GM12878 (cell line): ENCODE data around the gene ASB3. TPM values are rescaled to one million over a fixed set of nuclear protein-coding genes. Genes with fewer than 3 reads are reported as not detected.

Experiments used
- ATAC-seq: fragments of 200-7000 bp; cut with Tn5 transposase; 3 replicates; pipeline ENCODE4 v1.9.1; 2020; ENCODE audit warnings: mild to moderate bottlenecking, moderate library complexity
- BruUV-seq: library from RNA; stranded (reverse); fragments of 400-500 nt; replicated peaks from 2 replicates; lab custom pipeline; 2021; lab: Mats Ljungman, UMichigan
- CTCF ChIA-PET: fragments of 300-600 bp; sonication (Branson Sonifier 250); formaldehyde crosslinking; extraction: SDS; loops from one replicate; lab custom pipeline; 2021; ENCODE audit warnings: inconsistent platforms; lab: Yijun Ruan, JAX
- POLR2A ChIA-PET: fragments of 350-600 bp; formaldehyde crosslinking; extraction: SDS; loops from one replicate; lab custom pipeline; 2021; ENCODE audit warnings: inconsistent platforms; lab: Charles Lee
- RAD21 ChIA-PET: fragments of 300-600 bp; sonication (Branson Sonifier 250); formaldehyde crosslinking; loops from one replicate; lab custom pipeline; 2023; ENCODE audit warnings: antibody characterized with exemption; ENCODE audit not compliant: unreplicated experiment; lab: Charles Lee
- SMC1A ChIA-PET: fragments of 300-600 bp; sonication (Branson Sonifier 250); formaldehyde crosslinking; loops from one replicate; lab custom pipeline; 2023; ENCODE audit not compliant: unreplicated experiment, uncharacterized antibody; lab: Charles Lee
- DNase-seq: peaks from one replicate; pipeline ENCODE4 v3.0.0-alpha.2; 2011; ENCODE audit warnings: low read depth, low spot score
- FAIRE-seq: peaks from 3 replicates; lab custom pipeline; 2011; peaks lifted over from hg19 to GRCh38; lab: Jason Lieb, UNC
- H2AFZ ChIP-seq: 2 replicates; pipeline ENCODE4 v1.6.0; 2011; ENCODE audit warnings: low read depth, low read length, control low read depth; ENCODE audit not compliant: control insufficient read depth
- H3K27ac ChIP-seq: 2 replicates; pipeline ENCODE4 v1.5.1; 2011; ENCODE audit warnings: control low read depth; ENCODE audit not compliant: control insufficient read depth, insufficient read depth
- H3K27me3 ChIP-seq, 2 experiments: replicated peaks in 1 of 2; 2 replicates each; pipeline versions ENCODE4 v1.6.0 to v1.6.1; 2011; ENCODE audit warnings: low read length in 1 of 2; ENCODE audit not compliant: control insufficient read depth in 2 of 2, insufficient read depth in 2 of 2
- H3K36me3 ChIP-seq, 2 experiments: 2 replicates each; pipeline ENCODE4 v1.5.1; 2011; ENCODE audit warnings: low read length in 1 of 2; ENCODE audit not compliant: control insufficient read depth in 2 of 2, insufficient read depth in 2 of 2
- H3K4me1 ChIP-seq: 2 replicates; pipeline ENCODE4 v1.6.1; 2011; ENCODE audit warnings: mild to moderate bottlenecking, low read length, moderate library complexity, mixed read lengths; ENCODE audit not compliant: control insufficient read depth, insufficient read depth
- H3K4me2 ChIP-seq: 2 replicates; pipeline ENCODE4 v1.6.0; 2011; ENCODE audit warnings: control low read depth; ENCODE audit not compliant: control insufficient read depth, insufficient read depth
- H3K4me3 ChIP-seq: fragments of 200-600 bp; sonication (generic); 2 replicates; pipeline ENCODE4 v1.5.1; 2016
- H3K79me2 ChIP-seq: 2 replicates; pipeline ENCODE4 v1.6.0; 2011; ENCODE audit warnings: low read length; ENCODE audit not compliant: control insufficient read depth, insufficient read depth
- H3K9ac ChIP-seq: 2 replicates; pipeline ENCODE4 v1.8.0; 2011; ENCODE audit warnings: low read length, control low read depth, mixed read lengths; ENCODE audit not compliant: control insufficient read depth, insufficient read depth
- H3K9me3 ChIP-seq: replicated peaks from 3 replicates; pipeline ENCODE4 v1.5.1; 2011; ENCODE audit warnings: mild to moderate bottlenecking, low read length; ENCODE audit not compliant: control insufficient read depth, insufficient read depth
- H4K20me1 ChIP-seq: 2 replicates; pipeline ENCODE4 v1.6.0; 2011; ENCODE audit not compliant: control insufficient read depth, insufficient read depth
- CBX5 ChIP-seq: sonication (generic); IDR thresholded peaks from 2 replicates; pipeline ENCODE4 v1.6.1; 2016; ENCODE audit warnings: low read depth, moderate library complexity, mild to moderate bottlenecking, inconsistent platforms
- MEF2B ChIP-seq: fragments of 450-650 bp; IDR thresholded peaks from 2 replicates; pipeline ENCODE4 v1.6.1; 2018; ENCODE audit warnings: mild to moderate bottlenecking, moderate library complexity; ENCODE audit not compliant: partially characterized antibody, poor library complexity, severe bottlenecking
- MXI1 ChIP-seq: fragments of 150-350 bp; IDR thresholded peaks from 2 replicates; pipeline ENCODE4 v1.6.1; 2011; ENCODE audit warnings: low read depth, mild to moderate bottlenecking, inconsistent platforms, low read length, improper control_type of control experiment
- NBN ChIP-seq: fragments of 450-650 bp; IDR thresholded peaks from 2 replicates; pipeline ENCODE4 v1.6.1; 2016
- PAX8 ChIP-seq: fragments of 450-650 bp; IDR thresholded peaks from 2 replicates; pipeline ENCODE4 v1.6.1; 2017; ENCODE audit warnings: mild to moderate bottlenecking, moderate library complexity
- POLR2AphosphoS5 ChIP-seq: IDR thresholded peaks from 2 replicates; pipeline ENCODE4 v1.6.1; 2011; ENCODE audit warnings: mild to moderate bottlenecking, low read length, inconsistent platforms
- SPI1 ChIP-seq: IDR thresholded peaks from 2 replicates; pipeline ENCODE4 v1.6.1; 2011; ENCODE audit warnings: low read depth, mild to moderate bottlenecking, low read length, moderate library complexity, borderline replicate concordance; ENCODE audit not compliant: insufficient read depth
- TCF7 ChIP-seq: IDR thresholded peaks from 2 replicates; pipeline ENCODE4 v1.6.1; 2014; ENCODE audit warnings: antibody characterized with exemption, borderline replicate concordance
- ZBTB33 ChIP-seq: fragments of 450-650 bp; IDR thresholded peaks from 2 replicates; pipeline ENCODE4 v1.6.1; 2017; ENCODE audit warnings: mild to moderate bottlenecking
- ZNF24 ChIP-seq: fragments of 450-650 bp; IDR thresholded peaks from 2 replicates; pipeline ENCODE4 v1.6.1; 2017; ENCODE audit warnings: antibody characterized with exemption, mild to moderate bottlenecking
- ZNF274 ChIP-seq: IDR thresholded peaks from one replicate; pipeline ENCODE4 v1.8.0; 2011; ENCODE audit not compliant: insufficient read length, insufficient read depth
- ZSCAN29 ChIP-seq: fragments of 450-650 bp; IDR thresholded peaks from 2 replicates; pipeline ENCODE4 v1.6.1; 2017; ENCODE audit warnings: mild to moderate bottlenecking, moderate library complexity
- WGBS: methylation state at CpG from one replicate; pipeline ENCODE4 v1.1.6; 2016; ENCODE audit warnings: low lambda C conversion rate; ENCODE audit not compliant: insufficient replicate concordance, insufficient coverage; ENCODE audit errors: missing lambda C conversion rate; 5-methylcytosine and 5-hydroxymethylcytosine counted together
- in situ Hi-C: fragments of 300-500 bp; cut with MboI; formaldehyde crosslinking; loops from 9 replicates; pipeline ENCODE4 v1.14.3; 2018; ENCODE audit warnings: mixed read lengths
- intact Hi-C: fragments of 100-400 bp; cut with micrococcal nuclease; formaldehyde crosslinking; loops from one replicate; pipeline ENCODE4 v1.14.2; 2022; ENCODE audit not compliant: unreplicated experiment
- polyA plus RNA-seq, 11 experiments: library from polyadenylated mRNA; depleted of rRNA in 4 of 11; unstranded in 6 of 11; stranded (reverse) in 5 of 11; fragments of >200 nt; fragmentation: Nextera tagmentation in 4 of 11; fragmentation: Illumina TruSeq in 1 of 11; extraction: Ambion mirVana in 4 of 11; extraction: Trizol in 1 of 11; gene quantifications; 1 replicate in 1 of 11; 2 replicates in 10 of 11; pipeline versions ENCODE4 v1.2.1 to v1.2.3, GENCODE V29; 2011 to 2016; ENCODE audit warnings: inconsistent platforms in 2 of 11, missing spikeins in 2 of 11, low read depth in 1 of 11
- total RNA-seq, 4 experiments: library from RNA; depleted of rRNA in 3 of 4; stranded (reverse); fragments of >200 nt in 3 of 4; fragmentation: Illumina TruSeq in 1 of 4; extraction: Trizol in 1 of 4; gene quantifications; 2 replicates each; pipeline versions ENCODE4 v1.2.1 to v1.2.3, GENCODE V29; 2013 to 2021

The ASB3 gene
- total and polyA plus RNA-seq, 10 of the 15 experiments (the other 5 are each of a cell fraction or from before 2014, with no cell fraction given), result 16.4 to 30.9 (median 22.6) TPM

- peak overlapping the region; percentile 97 for H3K4me3 ChIP-seq
- under 1% methylated on average over 17 of the region's 17 CpGs for WGBS
- ChIA-PET SMC1A (interaction anchor here (1.0 to 3.0 kb wide), 3 partner anchors 13 to 181 kb away, joined by 4 to 22 read pairs (median 6); partner anchors contain the start of gene CHAC2), POLR2A (interaction anchor here (0.7 to 6.6 kb wide), 6 partner anchors 13 to 301 kb away, joined by 3 to 37 read pairs (median 4); partner anchors contain the start of genes CHAC2 and PSME4), CTCF (interaction anchor here (1.1 to 2.9 kb wide), 2 partner anchors 20 to 52 kb away, joined by 3 to 14 read pairs; partner anchors contain the start of gene CHAC2), RAD21 (interaction anchor here (2.7 kb wide), 1 partner anchor 19 kb away, joined by 12 read pairs; the partner anchor contains the start of gene CHAC2)
- 0 out of 2 replicates have a peak, but pooled peaks cover 2% of the 10 kb centered on the region for H3K4me1 ChIP-seq
- intact Hi-C loops, result loop anchor here (2.0 kb wide), 1 partner anchor 21 kb away; the partner anchor contains the start of gene CHAC2
- H2AFZ ChIP-seq, result peak overlapping the region; percentile 95; the same call in 1 of the 2 replicates
- TF ChIP-seq ZNF274, result no peak
- peak; percentile 47; the same call in 1 of the 2 replicates for TF ChIP-seq MXI1
- TF ChIP-seq SPI1, result no peak
- H3K9ac ChIP-seq, result peak overlapping the region; percentile 92
- peak overlapping the region; percentile 86 for H3K27ac ChIP-seq
- DNase-seq (no peak), FAIRE-seq (no peak), ATAC-seq (peak; percentile 5; the same call in 2 of the 3 replicates)
- H3K79me2 ChIP-seq, result peaks cover 80% of the 10 kb centered on the region
- peak overlapping the region; percentile 53 for H3K4me2 ChIP-seq
- no peaks in the 10 kb centered on the region for H3K9me3 ChIP-seq
- H3K36me3 ChIP-seq, result 0 out of 4 replicates have a peak, but pooled peaks cover 0 to 4% of the 10 kb centered on the region in 2 experiments
- in situ Hi-C loops, result no loop called here
- no peaks in the 10 kb centered on the region for H3K27me3 ChIP-seq
- TSS peak; percentile 77 for BruUV-seq
- no peaks in the 10 kb centered on the region for H4K20me1 ChIP-seq
These were observed 999 bp upstream of the ASB3 start for GRCh38 chr2:53787614-53788289.

GRCh38 chr2:53786352-53786704 lies 425 bp downstream of the ASB3 start:
- ChIA-PET RAD21 (interaction anchor here (1.3 to 2.7 kb wide), 2 partner anchors 10 to 18 kb away, joined by 3 to 12 read pairs; partner anchors contain the start of gene CHAC2), CTCF (interaction anchor here (0.8 to 2.9 kb wide), 2 partner anchors 9 to 18 kb away, joined by 4 to 14 read pairs; partner anchors contain the start of gene CHAC2), POLR2A (interaction anchor here (2.5 to 6.6 kb wide), 2 partner anchors 19 to 183 kb away, joined by 7 to 37 read pairs; partner anchors contain the start of genes CHAC2 and PSME4), SMC1A (interaction anchor here (1.0 to 3.0 kb wide), 3 partner anchors 18 to 556 kb away, joined by 3 to 22 read pairs (median 3); partner anchors contain the start of gene CHAC2)
- Histone ChIP-seq H2AFZ (peak overlapping the region; percentile 95), H3K27ac (peak overlapping the region; percentile 86), H3K27me3 (no peaks in the 10 kb centered on the region), H4K20me1 (no peaks in the 10 kb centered on the region), H3K4me1 (0 out of 2 replicates have a peak, but pooled peaks cover 2% of the 10 kb centered on the region), H3K4me3 (peak overlapping the region; percentile 97), H3K9me3 (no peaks in the 10 kb centered on the region), H3K4me2 (peak overlapping the region; percentile 90), H3K9ac (peak overlapping the region; percentile 92), H3K36me3 (peaks cover 0 to 6% of the 10 kb centered on the region in 2 experiments; a peak in 2 of 4 replicates), H3K79me2 (peaks cover 87% of the 10 kb centered on the region)
- BruUV-seq, result TSS peak; percentile 59
- FAIRE-seq, result no peak
- WGBS, result 0% methylated on average over 18 of the region's 18 CpGs
- DNase-seq, result no peak
- in situ Hi-C loops, result no loop called here
- intact Hi-C loops, result loop anchor here (2.0 kb wide), 1 partner anchor 20 kb away; the partner anchor contains the start of gene CHAC2
- ATAC-seq, result peak; percentile 36
- TF ChIP-seq ZBTB33, result no peak
- TF ChIP-seq MEF2B, result peak; percentile 5
- no peak for TF ChIP-seq TCF7
- no peak for TF ChIP-seq POLR2AphosphoS5
- 0 out of 2 replicates have a peak, but pooled peaks have one; percentile 13 for TF ChIP-seq PAX8
- TF ChIP-seq CBX5, result peak; percentile 13; the same call in 1 of the 2 replicates
- no peak for TF ChIP-seq ZSCAN29
- TF ChIP-seq ZNF24, result no peak
- no peak; the same call in 1 of the 2 replicates for TF ChIP-seq NBN
